ENCODE data around the gene AKR1E2.
A peak's percentile ranks its signal among the peaks of the same experiment; 100 is the strongest.
"Not testable (repeated sequence)": the region's sequence is repeated elsewhere in the genome, so short reads cannot be mapped to it uniquely, and the experiment has no call there.

AKR1E2 gene

GRCh38 chr10:4812046-4812445 is 14.0 kb upstream of the AKR1E2 start:
- POLR2A ChIA-PET = no interaction called here
- no peaks in the 10 kb centered on the region for H3K9me3 ChIP-seq (ENCODE audit: control extremely low read depth in 1 of 5, control insufficient read depth in 4 of 5, insufficient read depth in 2 of 5, low read depth in 1 of 5, low read length in 4 of 5)
- CTCF ChIA-PET = interaction anchor here (0.9 to 1.0 kb wide), 2 partner anchors 470 to 621 kb away, joined by 3 read pairs; no protein-coding TSS in a partner anchor
- no peak for DNase-seq
- H3K27ac ChIP-seq (ENCODE audit: insufficient read depth in 1 of 2, low read depth in 1 of 2, low read length in 2 of 2, poor library complexity in 1 of 2, severe bottlenecking in 2 of 2) = no peak overlapping the region
- WGBS (ENCODE audit: insufficient coverage) = 63% methylated on average over 2 of the region's 2 CpGs
- no peaks in the 10 kb centered on the region for H3K27me3 ChIP-seq (replicated peaks in 2 of 5; ENCODE audit: control insufficient read depth in 4 of 5, insufficient read depth in 5 of 5, low read length in 4 of 5)
- no peak overlapping the region for H3K4me3 ChIP-seq (ENCODE audit: control insufficient read depth in 1 of 7, extremely low read depth in 1 of 7, insufficient read depth in 4 of 7, low read depth in 2 of 7, low read length in 6 of 7)
- H3K36me3 ChIP-seq (ENCODE audit: control insufficient read depth in 4 of 4, insufficient read depth in 4 of 4, low read length in 3 of 4) = no peaks in the 10 kb centered on the region
- H3K4me1 ChIP-seq (ENCODE audit: control extremely low read depth in 1 of 4, control insufficient read depth in 4 of 4, insufficient read depth in 4 of 4, low read length in 3 of 4) = no peaks in the 10 kb centered on the region

DNA sequence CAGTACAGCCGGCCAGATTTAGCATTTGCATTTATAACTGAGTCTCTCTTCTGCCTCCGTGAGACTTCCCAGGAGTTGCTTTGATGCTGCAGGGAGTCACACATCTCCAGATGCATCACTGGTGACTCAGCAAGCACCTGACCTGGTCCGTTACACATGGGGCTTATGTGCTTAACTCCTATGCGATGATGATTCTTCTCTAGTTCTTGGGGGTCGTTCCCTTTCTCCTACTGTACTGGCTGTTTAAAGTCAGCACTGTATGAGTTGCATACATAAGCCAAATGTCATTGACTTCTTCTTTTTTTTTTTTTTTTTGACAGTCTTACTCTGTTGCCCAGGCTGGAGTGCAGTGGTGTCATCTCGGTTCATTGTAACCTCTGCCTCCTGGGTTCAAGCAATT is 13.0 kb upstream of the AKR1E2 start:
- CTCF ChIA-PET = interaction anchor here (1.4 to 2.1 kb wide), 2 partner anchors 624 to 810 kb away, joined by 3 to 6 read pairs; no protein-coding TSS in a partner anchor
- H3K4me1 ChIP-seq (ENCODE audit: control extremely low read depth in 1 of 4, control insufficient read depth in 4 of 4, insufficient read depth in 4 of 4, low read length in 3 of 4) = no peaks in the 10 kb centered on the region
- no peaks in the 10 kb centered on the region for H3K9me3 ChIP-seq (ENCODE audit: control extremely low read depth in 1 of 5, control insufficient read depth in 4 of 5, insufficient read depth in 2 of 5, low read depth in 1 of 5, low read length in 4 of 5)
- DNase-seq = no peak
- no peak overlapping the region for H3K4me3 ChIP-seq (ENCODE audit: control insufficient read depth in 1 of 7, extremely low read depth in 1 of 7, insufficient read depth in 4 of 7, low read depth in 2 of 7, low read length in 6 of 7)
- WGBS (ENCODE audit: insufficient coverage) = 95% methylated on average over 5 of the region's 6 CpGs
- H3K27ac ChIP-seq (ENCODE audit: insufficient read depth in 1 of 2, low read depth in 1 of 2, low read length in 2 of 2, poor library complexity in 1 of 2, severe bottlenecking in 2 of 2) = no peak overlapping the region
- POLR2A ChIA-PET = no interaction called here
- H3K36me3 ChIP-seq (ENCODE audit: control insufficient read depth in 4 of 4, insufficient read depth in 4 of 4, low read length in 3 of 4) = no peaks in the 10 kb centered on the region
- no peaks in the 10 kb centered on the region for H3K27me3 ChIP-seq (replicated peaks in 2 of 5; ENCODE audit: control insufficient read depth in 4 of 5, insufficient read depth in 5 of 5, low read length in 4 of 5)

DNA sequence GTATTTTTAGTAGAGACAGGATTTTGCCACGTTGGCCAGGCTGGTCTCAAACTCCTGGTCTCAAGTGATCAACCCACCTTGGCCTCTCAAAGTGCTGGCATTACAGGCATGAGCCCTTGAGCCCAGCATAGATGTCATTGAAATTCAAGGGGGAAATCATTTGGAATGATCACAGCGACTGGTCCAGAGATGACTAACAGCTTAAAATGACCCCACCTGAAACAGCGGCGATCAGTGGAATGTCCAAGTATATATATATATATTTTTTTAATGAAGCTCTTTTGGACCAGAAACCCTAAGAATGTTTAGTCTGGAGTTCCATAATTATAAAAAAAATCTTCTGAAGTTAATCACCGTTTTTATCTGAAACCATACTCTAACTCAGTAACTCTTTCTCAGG is 12.5 kb upstream of the AKR1E2 start:
- H3K27ac ChIP-seq (ENCODE audit: insufficient read depth in 1 of 2, low read depth in 1 of 2, low read length in 2 of 2, poor library complexity in 1 of 2, severe bottlenecking in 2 of 2) = no peak overlapping the region
- no peaks in the 10 kb centered on the region for H3K4me1 ChIP-seq (ENCODE audit: control extremely low read depth in 1 of 4, control insufficient read depth in 4 of 4, insufficient read depth in 4 of 4, low read length in 3 of 4)
- 89% methylated on average over 1 of the region's 5 CpGs for WGBS (ENCODE audit: insufficient coverage)
- H3K9me3 ChIP-seq (ENCODE audit: control extremely low read depth in 1 of 5, control insufficient read depth in 4 of 5, insufficient read depth in 2 of 5, low read depth in 1 of 5, low read length in 4 of 5) = no peaks in the 10 kb centered on the region
- ChIA-PET POLR2A (no interaction called here), CTCF (interaction anchor here (1.2 to 2.1 kb wide), 3 partner anchors 584 to 809 kb away, joined by 3 to 6 read pairs (median 3); no protein-coding TSS in a partner anchor)
- DNase-seq = no peak
- H3K27me3 ChIP-seq (replicated peaks in 2 of 5; ENCODE audit: control insufficient read depth in 4 of 5, insufficient read depth in 5 of 5, low read length in 4 of 5) = no peaks in the 10 kb centered on the region
- H3K4me3 ChIP-seq (ENCODE audit: control insufficient read depth in 1 of 7, extremely low read depth in 1 of 7, insufficient read depth in 4 of 7, low read depth in 2 of 7, low read length in 6 of 7) = no peak overlapping the region
- H3K36me3 ChIP-seq (ENCODE audit: control insufficient read depth in 4 of 4, insufficient read depth in 4 of 4, low read length in 3 of 4) = no peaks in the 10 kb centered on the region

DNA sequence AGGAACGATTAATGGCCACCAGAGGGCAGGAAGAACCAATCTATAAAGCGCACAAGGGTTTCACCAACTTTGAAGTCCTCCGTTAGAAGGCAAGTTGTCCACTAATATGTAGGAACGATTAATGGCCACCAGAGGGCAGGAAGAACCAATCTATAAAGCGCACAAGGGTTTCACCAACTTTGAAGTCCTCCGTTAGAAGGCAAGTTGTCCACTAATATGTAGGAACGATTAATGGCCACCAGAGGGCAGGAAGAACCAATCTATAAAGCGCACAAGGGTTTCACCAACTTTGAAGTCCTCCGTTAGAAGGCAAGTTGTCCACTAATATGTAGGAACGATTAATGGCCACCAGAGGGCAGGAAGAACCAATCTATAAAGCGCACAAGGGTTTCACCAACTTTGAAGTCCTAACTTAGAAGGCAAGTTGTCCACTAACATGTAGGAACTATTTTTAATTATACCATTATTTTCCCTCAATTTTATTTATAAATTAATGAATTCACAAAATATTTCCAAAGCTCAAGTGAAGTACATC is 10.3 kb upstream of the AKR1E2 start:
- H3K4me1 ChIP-seq (ENCODE audit: control extremely low read depth in 1 of 4, control insufficient read depth in 4 of 4, insufficient read depth in 4 of 4, low read length in 3 of 4); H3K36me3 ChIP-seq (ENCODE audit: control insufficient read depth in 4 of 4, insufficient read depth in 4 of 4, low read length in 3 of 4); H3K9me3 ChIP-seq (ENCODE audit: control extremely low read depth in 1 of 5, control insufficient read depth in 4 of 5, insufficient read depth in 2 of 5, low read depth in 1 of 5, low read length in 4 of 5); H3K4me3 ChIP-seq (ENCODE audit: control insufficient read depth in 1 of 7, extremely low read depth in 1 of 7, insufficient read depth in 4 of 7, low read depth in 2 of 7, low read length in 6 of 7); H3K27me3 ChIP-seq (replicated peaks in 2 of 5; ENCODE audit: control insufficient read depth in 4 of 5, insufficient read depth in 5 of 5, low read length in 4 of 5); H3K27ac ChIP-seq (ENCODE audit: insufficient read depth in 1 of 2, low read depth in 1 of 2, low read length in 2 of 2, poor library complexity in 1 of 2, severe bottlenecking in 2 of 2): not testable (repeated sequence)
- DNase-seq = peak; percentile 23 to 64 (median 59)
- WGBS (ENCODE audit: insufficient coverage) = no CpG with 5 or more reads among the region's 11 CpGs
- CTCF ChIA-PET = interaction anchor here (0.7 to 1.6 kb wide), 9 partner anchors 10 to 619 kb away, joined by 3 to 9 read pairs (median 4); partner anchors contain the start of gene AKR1E2
- POLR2A ChIA-PET = interaction anchor here (0.8 kb wide), 1 partner anchor 32 kb away, joined by 4 read pairs; no protein-coding TSS in a partner anchor

GRCh38 chr10:4816966-4817365 is 9.0 kb upstream of the AKR1E2 start:
- H3K9me3 ChIP-seq (ENCODE audit: control extremely low read depth in 1 of 5, control insufficient read depth in 4 of 5, insufficient read depth in 2 of 5, low read depth in 1 of 5, low read length in 4 of 5) = no peaks in the 10 kb centered on the region
- no peaks in the 10 kb centered on the region for H3K36me3 ChIP-seq (ENCODE audit: control insufficient read depth in 4 of 4, insufficient read depth in 4 of 4, low read length in 3 of 4)
- H3K27me3 ChIP-seq (replicated peaks in 2 of 5; ENCODE audit: control insufficient read depth in 4 of 5, insufficient read depth in 5 of 5, low read length in 4 of 5) = no peaks in the 10 kb centered on the region
- H3K27ac ChIP-seq (ENCODE audit: insufficient read depth in 1 of 2, low read depth in 1 of 2, low read length in 2 of 2, poor library complexity in 1 of 2, severe bottlenecking in 2 of 2) = no peak overlapping the region
- no peaks in the 10 kb centered on the region for H3K4me1 ChIP-seq (ENCODE audit: control extremely low read depth in 1 of 4, control insufficient read depth in 4 of 4, insufficient read depth in 4 of 4, low read length in 3 of 4)
- ChIA-PET POLR2A (no interaction called here), CTCF (interaction anchor here (0.8 to 1.3 kb wide), 2 partner anchors 33 to 616 kb away, joined by 3 to 5 read pairs; no protein-coding TSS in a partner anchor)
- no peak overlapping the region for H3K4me3 ChIP-seq (ENCODE audit: control insufficient read depth in 1 of 7, extremely low read depth in 1 of 7, insufficient read depth in 4 of 7, low read depth in 2 of 7, low read length in 6 of 7)
- no peak for DNase-seq
- 67% methylated on average over 1 of the region's 4 CpGs for WGBS (ENCODE audit: insufficient coverage)

DNA sequence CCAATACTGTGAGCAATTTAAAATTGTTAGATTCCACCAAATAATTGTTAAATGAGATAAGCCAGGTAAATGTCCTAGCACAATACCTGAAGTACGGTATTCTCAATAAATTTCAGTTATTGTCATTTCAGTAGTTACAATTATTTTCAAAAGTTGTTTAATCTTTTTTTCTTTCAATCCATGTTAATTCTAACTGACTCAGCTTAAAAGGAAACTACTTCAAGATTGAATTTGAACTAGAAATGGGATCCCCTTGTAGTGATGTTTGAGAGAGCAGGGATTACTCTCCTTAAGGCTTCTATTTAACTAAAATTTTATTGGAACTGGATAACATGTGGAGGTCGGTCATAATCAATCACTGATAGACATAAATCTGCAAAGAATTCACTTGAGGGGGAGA is 6.9 kb upstream of the AKR1E2 start:
- Histone ChIP-seq H3K27me3 (replicated peaks in 2 of 5; ENCODE audit: control insufficient read depth in 4 of 5, insufficient read depth in 5 of 5, low read length in 4 of 5) (no peaks in the 10 kb centered on the region), H3K36me3 (ENCODE audit: control insufficient read depth in 4 of 4, insufficient read depth in 4 of 4, low read length in 3 of 4) (no peaks in the 10 kb centered on the region), H3K4me1 (ENCODE audit: control extremely low read depth in 1 of 4, control insufficient read depth in 4 of 4, insufficient read depth in 4 of 4, low read length in 3 of 4) (no peaks in the 10 kb centered on the region), H3K4me3 (ENCODE audit: control insufficient read depth in 1 of 7, extremely low read depth in 1 of 7, insufficient read depth in 4 of 7, low read depth in 2 of 7, low read length in 6 of 7) (no peak overlapping the region), H3K9me3 (ENCODE audit: control extremely low read depth in 1 of 5, control insufficient read depth in 4 of 5, insufficient read depth in 2 of 5, low read depth in 1 of 5, low read length in 4 of 5) (no peaks in the 10 kb centered on the region), H3K27ac (ENCODE audit: insufficient read depth in 1 of 2, low read depth in 1 of 2, low read length in 2 of 2, poor library complexity in 1 of 2, severe bottlenecking in 2 of 2) (no peak overlapping the region)
- DNase-seq = no peak
- ChIA-PET CTCF (interaction anchor here (1.1 to 4.2 kb wide), 3 partner anchors 12 to 30 kb away, joined by 3 to 23 read pairs (median 3); no protein-coding TSS in a partner anchor), POLR2A (no interaction called here)
- 86% methylated on average over 1 of the region's 2 CpGs for WGBS (ENCODE audit: insufficient coverage)

GRCh38 chr10:4819707-4820106 is 6.3 kb upstream of the AKR1E2 start:
- no peaks in the 10 kb centered on the region for H3K9me3 ChIP-seq (ENCODE audit: control extremely low read depth in 1 of 5, control insufficient read depth in 4 of 5, insufficient read depth in 2 of 5, low read depth in 1 of 5, low read length in 4 of 5)
- peak; percentile 15 to 70 (median 52) for DNase-seq
- WGBS (ENCODE audit: insufficient coverage) = 68% methylated on average over 4 of the region's 7 CpGs
- H3K27me3 ChIP-seq (replicated peaks in 2 of 5; ENCODE audit: control insufficient read depth in 4 of 5, insufficient read depth in 5 of 5, low read length in 4 of 5) = no peaks in the 10 kb centered on the region
- H3K4me3 ChIP-seq (ENCODE audit: control insufficient read depth in 1 of 7, extremely low read depth in 1 of 7, insufficient read depth in 4 of 7, low read depth in 2 of 7, low read length in 6 of 7) = no peak overlapping the region
- H3K27ac ChIP-seq (ENCODE audit: insufficient read depth in 1 of 2, low read depth in 1 of 2, low read length in 2 of 2, poor library complexity in 1 of 2, severe bottlenecking in 2 of 2) = no peak overlapping the region
- ChIA-PET CTCF (interaction anchor here (1.1 to 4.2 kb wide), 3 partner anchors 12 to 30 kb away, joined by 3 to 23 read pairs (median 3); no protein-coding TSS in a partner anchor), POLR2A (no interaction called here)
- no peaks in the 10 kb centered on the region for H3K36me3 ChIP-seq (ENCODE audit: control insufficient read depth in 4 of 4, insufficient read depth in 4 of 4, low read length in 3 of 4)
- H3K4me1 ChIP-seq (ENCODE audit: control extremely low read depth in 1 of 4, control insufficient read depth in 4 of 4, insufficient read depth in 4 of 4, low read length in 3 of 4) = no peaks in the 10 kb centered on the region
